Endothelial cell of umbilical vein (primary cell): ENCODE data around the gene MRPS35. TPM values are rescaled to one million over a fixed set of nuclear protein-coding genes. Genes with fewer than 3 reads are reported as not detected.

Experiments
- BruUV-seq: library from RNA; stranded (reverse); fragments of 400-500 nt; replicated peaks from 2 replicates; lab custom pipeline; 2021; lab: Mats Ljungman, UMichigan
- CTCF ChIA-PET: fragments of 300-600, 350-600 bp; sonication (Branson Sonifier 250); formaldehyde crosslinking; loops from one replicate; lab custom pipeline; 2021; ENCODE audit warnings: antibody characterized with exemption, inconsistent platforms; lab: Charles Lee
- POLR2A ChIA-PET: fragments of 300-600, 350-600 bp; sonication (Branson Sonifier 250); formaldehyde crosslinking; loops from one replicate; lab custom pipeline; 2021; ENCODE audit warnings: antibody characterized with exemption, inconsistent platforms; lab: Charles Lee
- DNase-seq: peaks from one replicate; pipeline ENCODE4 v3.0.0-alpha.2; 2011; ENCODE audit warnings: low read depth, low spot score
- FAIRE-seq: peaks from 2 replicates; lab custom pipeline; 2011; peaks lifted over from hg19 to GRCh38; lab: Jason Lieb, UNC
- H2AFZ ChIP-seq: 2 replicates; pipeline ENCODE4 v1.6.0; 2012; ENCODE audit warnings: low read depth, low read length, control low read depth, inconsistent platforms
- H3K27ac ChIP-seq: 2 replicates; pipeline ENCODE4 v1.5.1; 2011; ENCODE audit warnings: low read depth, mild to moderate bottlenecking, control low read depth, low read length, moderate library complexity; ENCODE audit not compliant: insufficient read depth
- H3K27me3 ChIP-seq, 2 experiments: 2 replicates each; pipeline versions ENCODE4 v1.6.0 to v1.6.1; 2011; ENCODE audit warnings: low read length in 2 of 2, mixed read lengths in 1 of 2; ENCODE audit not compliant: control insufficient read depth in 2 of 2, insufficient read depth in 2 of 2
- H3K36me3 ChIP-seq, 2 experiments: 2 replicates in 1 of 2; 3 replicates in 1 of 2; pipeline ENCODE4 v1.5.1; 2011; ENCODE audit warnings: low read length in 2 of 2, mild to moderate bottlenecking in 1 of 2, moderate library complexity in 1 of 2; ENCODE audit not compliant: control insufficient read depth in 2 of 2, insufficient read depth in 2 of 2; ENCODE audit errors: extremely low read depth in 1 of 2
- H3K4me1 ChIP-seq: 3 replicates; pipeline ENCODE4 v1.5.1; 2011; ENCODE audit warnings: mild to moderate bottlenecking, low read length; ENCODE audit not compliant: control insufficient read depth, insufficient read depth; ENCODE audit errors: extremely low read depth
- H3K4me2 ChIP-seq: 2 replicates; pipeline ENCODE4 v1.6.1; 2011; ENCODE audit warnings: low read length, control low read depth, mixed read lengths; ENCODE audit not compliant: insufficient read depth
- H3K4me3 ChIP-seq, 3 experiments: fragments of 200-600 bp in 1 of 3; sonication (generic), shearing (Covaris generic) in 1 of 3; replicated peaks in 1 of 3; 2 replicates each; pipeline ENCODE4 v1.5.1; 2011 to 2016; ENCODE audit warnings: control low read depth in 3 of 3, low read length in 3 of 3, mild to moderate bottlenecking in 2 of 3, inconsistent platforms in 1 of 3, low read depth in 1 of 3, moderate library complexity in 1 of 3; ENCODE audit not compliant: insufficient read depth in 1 of 3
- H3K79me2 ChIP-seq: 2 replicates; pipeline ENCODE4 v1.6.0; 2012; ENCODE audit warnings: low read length, inconsistent platforms; ENCODE audit not compliant: control insufficient read depth, insufficient read depth
- H3K9ac ChIP-seq: replicated peaks from 2 replicates; pipeline ENCODE3; 2011; ENCODE audit warnings: low read length, control low read depth; ENCODE audit not compliant: insufficient read depth; ENCODE audit errors: extremely low read depth
- H3K9me1 ChIP-seq: replicated peaks from 3 replicates; pipeline ENCODE4 v1.6.0; 2011; ENCODE audit warnings: mild to moderate bottlenecking, low read length; ENCODE audit not compliant: control insufficient read depth, insufficient read depth; ENCODE audit errors: extremely low read depth
- H3K9me3 ChIP-seq: replicated peaks from 2 replicates; pipeline ENCODE4 v1.5.1; 2012; ENCODE audit warnings: low read length, inconsistent platforms; ENCODE audit not compliant: control insufficient read depth, insufficient read depth
- H4K20me1 ChIP-seq: replicated peaks from 2 replicates; pipeline ENCODE3; 2011; ENCODE audit warnings: mild to moderate bottlenecking, low read length; ENCODE audit not compliant: control insufficient read depth, insufficient read depth; ENCODE audit errors: extremely low read depth
- EZH2 ChIP-seq: IDR thresholded peaks from 2 replicates; pipeline ENCODE4 v1.6.1; 2012; ENCODE audit warnings: borderline replicate concordance, low read depth, mild to moderate bottlenecking, moderate library complexity, low read length, inconsistent platforms; ENCODE audit not compliant: severe bottlenecking
- FOS ChIP-seq: IDR thresholded peaks from 2 replicates; pipeline ENCODE4 v1.6.1; 2011; ENCODE audit warnings: mild to moderate bottlenecking, low read length, moderate library complexity, borderline replicate concordance; ENCODE audit not compliant: insufficient read depth
- GATA2 ChIP-seq: IDR thresholded peaks from 2 replicates; pipeline ENCODE4 v1.7.0; 2011; ENCODE audit warnings: low read depth, mild to moderate bottlenecking, moderate library complexity, mixed read lengths, low read length; ENCODE audit not compliant: insufficient read length, insufficient read depth
- JUN ChIP-seq: IDR thresholded peaks from 2 replicates; pipeline ENCODE4 v1.6.1; 2011; ENCODE audit warnings: borderline replicate concordance, low read depth; ENCODE audit not compliant: insufficient read length, insufficient read depth
- MYC ChIP-seq: IDR thresholded peaks from one replicate; pipeline ENCODE4 v1.6.1; 2011; ENCODE audit warnings: mild to moderate bottlenecking, low read depth, low read length
- POLR2A ChIP-seq: IDR thresholded peaks from 2 replicates; pipeline ENCODE4 v1.6.1; 2012; ENCODE audit warnings: low read depth, mild to moderate bottlenecking, control low read depth, low read length
- POLR2AphosphoS5 ChIP-seq: IDR thresholded peaks from 2 replicates; pipeline ENCODE4 v1.6.1; 2012; ENCODE audit warnings: low read depth, mild to moderate bottlenecking, control low read depth, low read length, moderate library complexity; ENCODE audit not compliant: insufficient read depth
- dilution Hi-C: fragments of 300-500 bp; cut with MboI; formaldehyde crosslinking; loops from one replicate; pipeline ENCODE4 v1.15.0; 2019; ENCODE audit warnings: low sequenced_read_pairs; ENCODE audit not compliant: extremely low pct_ligation_motif_present
- intact Hi-C: fragments of 100-400 bp; cut with micrococcal nuclease; formaldehyde crosslinking; loops from one replicate; pipeline ENCODE4 v1.10.0; 2022
- polyA plus RNA-seq, 4 experiments: library from polyadenylated mRNA; depleted of rRNA in 3 of 4; stranded (reverse) in 3 of 4; unstranded in 1 of 4; fragments of >200 nt; gene quantifications; 2 replicates each; pipeline versions ENCODE4 v1.2.1 to v1.2.3, GENCODE V29; 2011 to 2012; ENCODE audit warnings: missing spikeins in 1 of 4
- total RNA-seq: library from RNA; stranded (reverse); gene quantifications from 2 replicates; pipeline ENCODE4 v1.2.3, GENCODE V29; 2021

Gene MRPS35
- total and polyA plus RNA-seq, 2 donors (not counting 3 experiments of a cell fraction or from before 2014, with no cell fraction given) = 22.7 to 38.6 TPM

DNA sequence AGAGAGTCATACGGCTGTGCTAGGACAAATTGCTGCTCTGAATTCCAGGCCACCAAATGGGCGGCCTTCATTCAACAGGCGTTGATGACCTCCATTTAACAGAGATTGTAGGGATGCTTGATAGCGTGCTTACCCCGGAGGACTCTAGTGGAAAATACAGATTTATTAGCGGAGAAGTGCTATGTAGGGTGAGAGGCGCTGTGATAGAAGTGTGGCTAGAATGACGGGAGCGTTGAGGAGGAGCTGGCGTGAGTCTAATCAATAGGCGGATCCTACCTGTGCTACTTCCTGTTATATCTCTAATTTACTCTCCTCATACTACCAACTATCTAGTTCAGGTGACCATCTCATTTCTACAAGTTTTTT lies 668 bp downstream of the MRPS35 start:
- TF ChIP-seq FOS (no peak), POLR2AphosphoS5 (no peak), EZH2 (no peak)
- Histone ChIP-seq H3K4me1 (peaks cover 10% of the 10 kb centered on the region), H3K9me1 (no peaks in the 10 kb centered on the region), H3K36me3 (no peaks in the 10 kb centered on the region), H3K4me3 (peak overlapping the region; percentile 86 to 93 (median 91)), H2AFZ (peak overlapping the region; percentile 93), H3K27me3 (no peaks in the 10 kb centered on the region), H3K27ac (peak overlapping the region; percentile 46), H3K79me2 (peaks cover 44% of the 10 kb centered on the region), H3K4me2 (peak overlapping the region; percentile 83), H3K9ac (peak overlapping the region; percentile 67), H4K20me1 (no peaks in the 10 kb centered on the region), H3K9me3 (no peaks in the 10 kb centered on the region)
- BruUV-seq = no TSS peak
- intact Hi-C loops = no loop called here
- dilution Hi-C loops = no loop called here
- ChIA-PET CTCF (no interaction called here), POLR2A (no interaction called here)
- FAIRE-seq = no peak
- DNase-seq = no peak

DNA sequence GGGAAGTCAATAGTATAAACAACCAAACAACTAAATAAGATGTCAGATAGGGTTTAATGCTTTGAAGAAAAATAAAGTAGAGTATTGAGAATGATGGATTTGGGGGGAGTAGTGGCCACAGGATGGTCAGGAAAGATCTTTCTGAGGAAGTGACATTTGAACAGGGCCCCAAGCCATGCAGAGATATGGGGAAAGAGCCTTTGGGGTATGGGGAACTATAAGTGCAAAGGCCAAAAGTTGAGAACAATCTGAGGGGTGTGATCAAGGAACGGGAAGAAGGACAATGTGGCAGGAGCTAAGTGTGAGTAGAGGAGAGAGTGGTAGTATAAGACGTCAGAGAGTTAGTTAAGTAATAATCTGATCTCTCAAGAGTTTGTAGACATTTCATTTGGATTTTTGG lies 1.3 kb downstream of the MRPS35 start:
- H3K9ac ChIP-seq = no peak overlapping the region
- dilution Hi-C loops = no loop called here

More for the DNA sequence above, 1.3 kb downstream of the MRPS35 start:
- no peaks in the 10 kb centered on the region for H3K9me3 ChIP-seq
- no TSS peak for BruUV-seq
- no peak overlapping the region for H3K27ac ChIP-seq
- H3K9me1 ChIP-seq = no peaks in the 10 kb centered on the region
- no peaks in the 10 kb centered on the region for H4K20me1 ChIP-seq
- no peaks in the 10 kb centered on the region for H3K27me3 ChIP-seq
- intact Hi-C loops = no loop called here
- no peaks in the 10 kb centered on the region for H3K36me3 ChIP-seq
- peak overlapping the region in 1 of 3 experiments; percentile 91 for H3K4me3 ChIP-seq
- peak overlapping the region; percentile 83 for H3K4me2 ChIP-seq
- POLR2A ChIA-PET = no interaction called here
- no peak overlapping the region for H2AFZ ChIP-seq
- DNase-seq (no peak), FAIRE-seq (no peak)
- peaks cover 44% of the 10 kb centered on the region for H3K79me2 ChIP-seq
- no peak for TF ChIP-seq POLR2AphosphoS5
- TF ChIP-seq FOS = no peak
- no peak for TF ChIP-seq POLR2A
- TF ChIP-seq MYC = no peak
- TF ChIP-seq JUN = no peak
- TF ChIP-seq GATA2 = no peak
- H3K4me1 ChIP-seq = peaks cover 10% of the 10 kb centered on the region
- CTCF ChIA-PET = no interaction called here
